ENCODE data around the gene COL28A1.

COL28A1 gene

DNA sequence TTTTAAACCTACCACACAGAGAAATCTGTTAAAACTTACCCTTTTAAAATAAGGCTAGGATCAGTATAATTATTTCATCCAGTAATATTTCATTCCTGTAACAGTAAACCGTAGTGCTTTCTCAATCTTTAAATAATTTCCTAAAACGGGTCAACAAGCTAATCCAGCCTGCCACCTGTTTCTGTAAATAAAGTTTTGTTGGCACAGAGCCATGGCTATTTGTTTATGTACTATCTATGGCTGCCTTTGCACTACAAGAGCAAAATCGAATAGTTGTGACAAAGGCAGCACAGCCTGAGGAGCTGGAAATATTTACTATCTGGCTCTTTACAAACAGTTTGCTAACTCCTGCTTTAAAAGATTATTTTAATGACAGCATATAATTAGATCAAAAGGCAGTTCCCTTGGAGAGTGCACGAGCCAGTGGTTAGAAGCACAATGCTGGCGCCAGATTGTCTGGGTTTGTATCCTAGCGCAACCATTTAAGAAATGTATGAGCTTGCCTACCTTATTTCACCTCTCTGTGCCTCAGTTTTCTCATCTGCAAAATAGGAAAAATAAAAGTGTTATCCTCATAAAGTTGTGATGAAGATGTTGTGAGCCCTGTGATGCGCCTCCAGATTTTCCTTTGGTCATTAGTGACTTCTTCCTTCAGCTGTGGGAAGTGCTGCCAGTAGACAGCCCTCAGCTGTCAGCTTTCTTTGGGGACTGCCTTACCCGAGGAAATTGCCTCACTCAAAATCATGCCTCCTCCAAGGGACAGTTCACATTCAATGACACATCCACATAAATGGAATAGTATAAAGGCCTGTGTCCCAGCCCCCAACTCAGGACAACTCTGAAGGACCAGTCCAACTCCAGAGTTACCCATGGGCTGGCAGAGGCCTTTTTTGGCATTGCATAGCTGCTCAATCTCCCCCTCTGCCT is 19.2 kb upstream of the COL28A1 start:
- no peak overlapping the region for H3K4me3 ChIP-seq (ENCODE audit: low read depth, low read length)
- TF ChIP-seq SCRT2 (tag by site-specific recombination; IDR thresholded peaks at IDR 0.05) = peak; percentile 75
- no peak for TF ChIP-seq KLF8 (tag by site-specific recombination; IDR thresholded peaks at IDR 0.05)
- TF ChIP-seq ZNF707 (tag by site-specific recombination; IDR thresholded peaks at IDR 0.05) = no peak
- TF ChIP-seq ZNF645 (tag by site-specific recombination; IDR thresholded peaks at IDR 0.05) = no peak
- TF ChIP-seq, protein P1, sequence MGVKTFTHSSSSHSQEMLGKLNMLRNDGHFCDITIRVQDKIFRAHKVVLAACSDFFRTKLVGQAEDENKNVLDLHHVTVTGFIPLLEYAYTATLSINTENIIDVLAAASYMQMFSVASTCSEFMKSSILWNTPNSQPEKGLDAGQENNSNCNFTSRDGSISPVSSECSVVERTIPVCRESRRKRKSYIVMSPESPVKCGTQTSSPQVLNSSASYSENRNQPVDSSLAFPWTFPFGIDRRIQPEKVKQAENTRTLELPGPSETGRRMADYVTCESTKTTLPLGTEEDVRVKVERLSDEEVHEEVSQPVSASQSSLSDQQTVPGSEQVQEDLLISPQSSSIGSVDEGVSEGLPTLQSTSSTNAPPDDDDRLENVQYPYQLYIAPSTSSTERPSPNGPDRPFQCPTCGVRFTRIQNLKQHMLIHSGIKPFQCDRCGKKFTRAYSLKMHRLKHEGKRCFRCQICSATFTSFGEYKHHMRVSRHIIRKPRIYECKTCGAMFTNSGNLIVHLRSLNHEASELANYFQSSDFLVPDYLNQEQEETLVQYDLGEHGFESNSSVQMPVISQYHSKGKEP (tag by site-specific recombination; IDR thresholded peaks at IDR 0.05) = 0 out of 2 replicates have a peak, but pooled peaks have one; percentile 28
- TF ChIP-seq SP7 (tag by site-specific recombination; IDR thresholded peaks at IDR 0.05) = peak; percentile 69
- no peak for TF ChIP-seq SCRT1 (tag by site-specific recombination; IDR thresholded peaks at IDR 0.05; ENCODE audit: borderline replicate concordance)
- no peak for TF ChIP-seq ZNF629 (tag by site-specific recombination; IDR thresholded peaks at IDR 0.05)
- TF ChIP-seq SP3 (tag by site-specific recombination; IDR thresholded peaks at IDR 0.05) = no peak
- TF ChIP-seq TCF7L2 (IDR thresholded peaks at IDR 0.05; ENCODE audit: borderline replicate concordance, low read depth, low read length) = peak; percentile 95
- peak; percentile 20; the same call in 1 of the 2 replicates for TF ChIP-seq OSR2 (tag by site-specific recombination; IDR thresholded peaks at IDR 0.05)
- no peak for TF ChIP-seq YY2 (tag by site-specific recombination; IDR thresholded peaks at IDR 0.05)
- no peak for TF ChIP-seq ZNF112 (tag by site-specific recombination; IDR thresholded peaks at IDR 0.05)
- CTCF ChIA-PET = interaction anchor here (0.6 to 1.0 kb wide), 2 partner anchors 118 to 741 kb away, joined by 3 to 4 read pairs; no protein-coding TSS in a partner anchor
- H3K36me3 ChIP-seq (ENCODE audit: control insufficient read depth in 2 of 2, insufficient read depth in 1 of 2, low read length in 2 of 2) = no peaks in the 10 kb centered on the region
- POLR2A ChIA-PET = no interaction called here
- H3K27ac ChIP-seq (ENCODE audit: extremely low read depth, low read depth, low read length) = no peak overlapping the region; the same call in 1 of the 2 replicates
- H3K9me3 ChIP-seq (ENCODE audit: control insufficient read depth, insufficient read depth, low read depth, low read length) = no peaks in the 10 kb centered on the region
- H3K4me1 ChIP-seq (ENCODE audit: control insufficient read depth, insufficient read depth, low read length) = peaks cover 8% of the 10 kb centered on the region

DNA sequence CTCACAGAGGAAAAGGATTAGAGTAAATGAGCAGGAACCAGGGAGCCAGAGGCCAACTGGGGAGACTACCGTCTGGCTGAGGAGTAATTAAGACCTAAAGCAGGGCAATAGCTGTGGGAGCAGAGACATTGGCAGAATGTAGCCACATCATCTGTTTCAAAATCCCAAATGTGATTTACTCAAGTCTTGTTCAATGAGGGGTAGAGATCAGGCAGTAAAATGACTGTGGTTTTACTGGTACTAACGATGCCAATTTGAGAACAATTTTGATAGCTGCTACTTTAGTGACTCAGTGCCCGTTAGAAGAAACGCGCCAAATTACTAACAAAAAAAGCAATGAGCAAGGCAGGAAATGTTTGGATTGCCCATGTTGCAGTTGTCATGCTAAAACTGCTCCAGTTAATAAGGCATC is 18.4 kb upstream of the COL28A1 start:
- ChIA-PET POLR2A (no interaction called here), CTCF (no interaction called here)
- H3K9me3 ChIP-seq (ENCODE audit: control insufficient read depth, insufficient read depth, low read depth, low read length) = no peaks in the 10 kb centered on the region
- H3K4me1 ChIP-seq (ENCODE audit: control insufficient read depth, insufficient read depth, low read length) = peaks cover 8% of the 10 kb centered on the region
- H3K36me3 ChIP-seq (ENCODE audit: control insufficient read depth in 2 of 2, insufficient read depth in 1 of 2, low read length in 2 of 2) = no peaks in the 10 kb centered on the region
- no peak overlapping the region for H3K4me3 ChIP-seq (ENCODE audit: low read depth, low read length)
- H3K27ac ChIP-seq (ENCODE audit: extremely low read depth, low read depth, low read length) = no peak overlapping the region
- no peak for TF ChIP-seq ZNF16 (tag by site-specific recombination; IDR thresholded peaks at IDR 0.05; ENCODE audit: low read depth)
- no peak for TF ChIP-seq ZNF514 (tag by site-specific recombination; IDR thresholded peaks at IDR 0.05)
- TF ChIP-seq ZNF600 (tag by site-specific recombination; IDR thresholded peaks at IDR 0.05) = no peak
- TF ChIP-seq, protein P2, sequence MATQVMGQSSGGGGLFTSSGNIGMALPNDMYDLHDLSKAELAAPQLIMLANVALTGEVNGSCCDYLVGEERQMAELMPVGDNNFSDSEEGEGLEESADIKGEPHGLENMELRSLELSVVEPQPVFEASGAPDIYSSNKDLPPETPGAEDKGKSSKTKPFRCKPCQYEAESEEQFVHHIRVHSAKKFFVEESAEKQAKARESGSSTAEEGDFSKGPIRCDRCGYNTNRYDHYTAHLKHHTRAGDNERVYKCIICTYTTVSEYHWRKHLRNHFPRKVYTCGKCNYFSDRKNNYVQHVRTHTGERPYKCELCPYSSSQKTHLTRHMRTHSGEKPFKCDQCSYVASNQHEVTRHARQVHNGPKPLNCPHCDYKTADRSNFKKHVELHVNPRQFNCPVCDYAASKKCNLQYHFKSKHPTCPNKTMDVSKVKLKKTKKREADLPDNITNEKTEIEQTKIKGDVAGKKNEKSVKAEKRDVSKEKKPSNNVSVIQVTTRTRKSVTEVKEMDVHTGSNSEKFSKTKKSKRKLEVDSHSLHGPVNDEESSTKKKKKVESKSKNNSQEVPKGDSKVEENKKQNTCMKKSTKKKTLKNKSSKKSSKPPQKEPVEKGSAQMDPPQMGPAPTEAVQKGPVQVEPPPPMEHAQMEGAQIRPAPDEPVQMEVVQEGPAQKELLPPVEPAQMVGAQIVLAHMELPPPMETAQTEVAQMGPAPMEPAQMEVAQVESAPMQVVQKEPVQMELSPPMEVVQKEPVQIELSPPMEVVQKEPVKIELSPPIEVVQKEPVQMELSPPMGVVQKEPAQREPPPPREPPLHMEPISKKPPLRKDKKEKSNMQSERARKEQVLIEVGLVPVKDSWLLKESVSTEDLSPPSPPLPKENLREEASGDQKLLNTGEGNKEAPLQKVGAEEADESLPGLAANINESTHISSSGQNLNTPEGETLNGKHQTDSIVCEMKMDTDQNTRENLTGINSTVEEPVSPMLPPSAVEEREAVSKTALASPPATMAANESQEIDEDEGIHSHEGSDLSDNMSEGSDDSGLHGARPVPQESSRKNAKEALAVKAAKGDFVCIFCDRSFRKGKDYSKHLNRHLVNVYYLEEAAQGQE (tag by site-specific recombination; IDR thresholded peaks at IDR 0.05) = no peak
- peak; percentile 31 for TF ChIP-seq ZBTB17 (tag by site-specific recombination; IDR thresholded peaks at IDR 0.05)
- TF ChIP-seq ZNF362 (tag by site-specific recombination; IDR thresholded peaks at IDR 0.05) = 0 out of 2 replicates have a peak, but pooled peaks have one; percentile 34
- TF ChIP-seq PRDM4 (tag by site-specific recombination; IDR thresholded peaks at IDR 0.05) = peak; percentile 73; the same call in 1 of the 2 replicates
- TF ChIP-seq FEZF1 (tag by site-specific recombination; IDR thresholded peaks at IDR 0.05) = peak; percentile 70
- TF ChIP-seq ZNF561 (tag by site-specific recombination; IDR thresholded peaks at IDR 0.05; ENCODE audit: borderline replicate concordance) = no peak
- no peak for TF ChIP-seq ZNF132 (tag by site-specific recombination; IDR thresholded peaks at IDR 0.05; ENCODE audit: borderline replicate concordance)
